ENCODE data around the gene GJB4. TPM values are rescaled to one million over a fixed set of nuclear protein-coding genes. Genes with fewer than 3 reads are reported as not detected.

The GJB4 gene
- not detected in 2 replicates for total RNA-seq
- long read RNA-seq: 0 reads

GRCh38 chr1:34759503-34760357 lies at the start of gene GJB4:
Gene GJB4 (plus strand): TSS chr1:34759740. CDS start chr1:34761255, 1,515 bp downstream.
- Mint-ChIP-seq H3K27ac (ENCODE audit: unreplicated experiment) (no peak within 1 kb of the TSS), H3K4me1 (ENCODE audit: unreplicated experiment) (no peaks in the 10 kb centered on the region), H3K9me3 (ENCODE audit: unreplicated experiment) (no peaks in the 10 kb centered on the region), H3K4me3 (ENCODE audit: unreplicated experiment) (no peak within 1 kb of the TSS), H3K36me3 (ENCODE audit: unreplicated experiment) (no peaks in the 10 kb centered on the region), H3K27me3 (ENCODE audit: unreplicated experiment) (no peaks in the 10 kb centered on the region)
- no peak for DNase-seq (ENCODE audit: extremely low spot score, unreplicated experiment)
- TF ChIP-seq CTCF (IDR thresholded peaks at IDR 0.05): no peak

GRCh38 chr1:34710812-34711211 lies 48.7 kb upstream of the GJB4 start:
- H3K36me3 Mint-ChIP-seq (ENCODE audit: unreplicated experiment): no peaks in the 10 kb centered on the region
- no peaks in the 10 kb centered on the region for H3K27me3 Mint-ChIP-seq (ENCODE audit: unreplicated experiment)
- no peak for DNase-seq (ENCODE audit: extremely low spot score, unreplicated experiment)
- peaks cover 22% of the 10 kb centered on the region for H3K9me3 Mint-ChIP-seq (ENCODE audit: unreplicated experiment)
- no peak overlapping the region for H3K27ac Mint-ChIP-seq (ENCODE audit: unreplicated experiment)
- no peak for TF ChIP-seq CTCF (IDR thresholded peaks at IDR 0.05)
- no peaks in the 10 kb centered on the region for H3K4me1 Mint-ChIP-seq (ENCODE audit: unreplicated experiment)
- H3K4me3 Mint-ChIP-seq (ENCODE audit: unreplicated experiment): no peak overlapping the region

- TF ChIP-seq CTCF (IDR thresholded peaks at IDR 0.05): no peak
- no peaks in the 10 kb centered on the region for H3K36me3 Mint-ChIP-seq (ENCODE audit: unreplicated experiment)
- H3K27ac Mint-ChIP-seq (ENCODE audit: unreplicated experiment): no peak overlapping the region
- H3K9me3 Mint-ChIP-seq (ENCODE audit: unreplicated experiment): peaks cover 22% of the 10 kb centered on the region
- no peak overlapping the region for H3K4me3 Mint-ChIP-seq (ENCODE audit: unreplicated experiment)
- H3K27me3 Mint-ChIP-seq (ENCODE audit: unreplicated experiment): no peaks in the 10 kb centered on the region
- DNase-seq (ENCODE audit: extremely low spot score, unreplicated experiment): no peak
- H3K4me1 Mint-ChIP-seq (ENCODE audit: unreplicated experiment): no peaks in the 10 kb centered on the region
These were observed 48.1 kb upstream of the GJB4 start for GRCh38 chr1:34711485-34711884.

GRCh38 chr1:34712007-34712688 lies 47.4 kb upstream of the GJB4 start:
- H3K27ac Mint-ChIP-seq (ENCODE audit: unreplicated experiment): no peak overlapping the region
- no peak for TF ChIP-seq CTCF (IDR thresholded peaks at IDR 0.05)
- no peak for DNase-seq (ENCODE audit: extremely low spot score, unreplicated experiment)
- peaks cover 22% of the 10 kb centered on the region for H3K9me3 Mint-ChIP-seq (ENCODE audit: unreplicated experiment)
- H3K36me3 Mint-ChIP-seq (ENCODE audit: unreplicated experiment): no peaks in the 10 kb centered on the region
- no peak overlapping the region for H3K4me3 Mint-ChIP-seq (ENCODE audit: unreplicated experiment)
- H3K4me1 Mint-ChIP-seq (ENCODE audit: unreplicated experiment): no peaks in the 10 kb centered on the region
- H3K27me3 Mint-ChIP-seq (ENCODE audit: unreplicated experiment): no peaks in the 10 kb centered on the region

- Mint-ChIP-seq H3K27ac (ENCODE audit: unreplicated experiment) (no peak overlapping the region), H3K27me3 (ENCODE audit: unreplicated experiment) (no peaks in the 10 kb centered on the region), H3K36me3 (ENCODE audit: unreplicated experiment) (no peaks in the 10 kb centered on the region), H3K4me3 (ENCODE audit: unreplicated experiment) (no peak overlapping the region), H3K4me1 (ENCODE audit: unreplicated experiment) (no peaks in the 10 kb centered on the region), H3K9me3 (ENCODE audit: unreplicated experiment) (peaks cover 18% of the 10 kb centered on the region)
- no peak for DNase-seq (ENCODE audit: extremely low spot score, unreplicated experiment)
- no peak for TF ChIP-seq CTCF (IDR thresholded peaks at IDR 0.05)
These were observed 46.1 kb upstream of the GJB4 start for GRCh38 chr1:34713443-34713842.
